PC-9 (cell line): Measurements from ENCODE around the gene FOXA3.

Source experiments
- CTCF ChIP-seq: fragments of 200-600 bp; sonication (generic); conservative IDR thresholded peaks from 2 replicates; pipeline ENCODE4 v1.6.1; 2017; ENCODE audit warnings: mixed run types, antibody characterized with exemption, mild to moderate bottlenecking, moderate library complexity
- EZH2 ChIP-seq: fragments of 200-600 bp; sonication (generic); IDR thresholded peaks from 2 replicates; pipeline ENCODE4 v1.8.0; 2017; ENCODE audit warnings: antibody characterized with exemption, low read depth

- no peak for TF ChIP-seq EZH2
- no peak for TF ChIP-seq CTCF
Observed at GRCh38 chr19:45828523-45828922, 35.6 kb upstream of the FOXA3 start.
